Measurements from ENCODE around the gene SCARB1. TPM values are rescaled to one million over a fixed set of nuclear protein-coding genes. Genes with fewer than 3 reads are reported as not detected.

Gene SCARB1
- total RNA-seq, 1 donor from 2014 or later: 44.5 TPM

GRCh38 chr12:124823272-124823970 is 40.2 kb downstream of the SCARB1 start:
- peaks cover 3% of the 10 kb centered on the region for H3K9me3 Mint-ChIP-seq (ENCODE audit: unreplicated experiment)
- peaks cover 19% of the 10 kb centered on the region for H4K20me1 ChIP-seq (ENCODE audit: insufficient read depth, low read length)
- H3K9ac ChIP-seq (ENCODE audit: low read length): no peak overlapping the region
- H3K9me3 ChIP-seq (ENCODE audit: insufficient read depth, low read depth, low read length): no peaks in the 10 kb centered on the region
- H3K27ac ChIP-seq (ENCODE audit: low read depth, low read length): no peak overlapping the region
- H3K36me3 ChIP-seq (ENCODE audit: insufficient read depth, low read length): no peaks in the 10 kb centered on the region
- no peak overlapping the region for H3K4me3 ChIP-seq (ENCODE audit: insufficient read depth, low read depth, low read length)
- no peak overlapping the region for H3K27ac Mint-ChIP-seq (ENCODE audit: unreplicated experiment)
- FAIRE-seq (no peak), DNase-seq (ENCODE audit: low read depth) (peak; percentile 56)
- peaks cover 11% of the 10 kb centered on the region for H3K4me1 Mint-ChIP-seq (ENCODE audit: low read depth, unreplicated experiment)
- no peaks in the 10 kb centered on the region for H3K27me3 ChIP-seq (ENCODE audit: insufficient read depth, low read length)
- no peaks in the 10 kb centered on the region for H3K79me2 ChIP-seq (ENCODE audit: insufficient read depth, low read length)
- H3K4me1 ChIP-seq (ENCODE audit: insufficient read depth, low read length): peaks cover 3% of the 10 kb centered on the region
- H2AFZ ChIP-seq (ENCODE audit: low read depth, low read length): no peak overlapping the region
- no peaks in the 10 kb centered on the region for H3K36me3 Mint-ChIP-seq (ENCODE audit: low read depth, unreplicated experiment)
- H3K4me3 Mint-ChIP-seq (ENCODE audit: unreplicated experiment): peak overlapping the region; percentile 27
- no peak for TF ChIP-seq CTCF (IDR thresholded peaks at IDR 0.05; ENCODE audit: insufficient read depth, low read depth, low read length)
- no peak for TF ChIP-seq EZH2 (IDR thresholded peaks at IDR 0.05; ENCODE audit: insufficient read depth, low read length)
- no peaks in the 10 kb centered on the region for H3K27me3 Mint-ChIP-seq (ENCODE audit: low read depth, unreplicated experiment)
- no peak overlapping the region for H3K4me2 ChIP-seq (ENCODE audit: low read length)

- H3K4me3 ChIP-seq (ENCODE audit: insufficient read depth, low read depth, low read length): no peak overlapping the region
- H3K27me3 ChIP-seq (ENCODE audit: insufficient read depth, low read length): no peaks in the 10 kb centered on the region
- Mint-ChIP-seq H3K27me3 (ENCODE audit: low read depth, unreplicated experiment) (no peaks in the 10 kb centered on the region), H3K4me1 (ENCODE audit: low read depth, unreplicated experiment) (peaks cover 7% of the 10 kb centered on the region), H3K4me3 (ENCODE audit: unreplicated experiment) (no peak overlapping the region), H3K36me3 (ENCODE audit: low read depth, unreplicated experiment) (no peaks in the 10 kb centered on the region), H3K27ac (ENCODE audit: unreplicated experiment) (peak overlapping the region; percentile 56), H3K9me3 (ENCODE audit: unreplicated experiment) (peaks cover 3% of the 10 kb centered on the region)
- no peak overlapping the region for H3K9ac ChIP-seq (ENCODE audit: low read length)
- H2AFZ ChIP-seq (ENCODE audit: low read depth, low read length): no peak overlapping the region
- no peak overlapping the region for H3K27ac ChIP-seq (ENCODE audit: low read depth, low read length)
- H3K4me2 ChIP-seq (ENCODE audit: low read length): no peak overlapping the region
- no peaks in the 10 kb centered on the region for H3K9me3 ChIP-seq (ENCODE audit: insufficient read depth, low read depth, low read length)
- no peak for FAIRE-seq
- H3K79me2 ChIP-seq (ENCODE audit: insufficient read depth, low read length): no peaks in the 10 kb centered on the region
- H4K20me1 ChIP-seq (ENCODE audit: insufficient read depth, low read length): peaks cover 13% of the 10 kb centered on the region
- no peaks in the 10 kb centered on the region for H3K36me3 ChIP-seq (ENCODE audit: insufficient read depth, low read length)
- no peak for DNase-seq (ENCODE audit: low read depth)
- TF ChIP-seq CTCF (IDR thresholded peaks at IDR 0.05; ENCODE audit: insufficient read depth, low read depth, low read length): no peak
- TF ChIP-seq EZH2 (IDR thresholded peaks at IDR 0.05; ENCODE audit: insufficient read depth, low read length): no peak
- H3K4me1 ChIP-seq (ENCODE audit: insufficient read depth, low read length): no peaks in the 10 kb centered on the region
Observed at GRCh38 chr12:124822218-124822617, 41.4 kb downstream of the SCARB1 start.

Measured in astrocyte (in vitro differentiated cells and primary cell).